ENCODE measurements around the gene TTLL11.

The TTLL11 gene

GRCh38 chr9:122042056-122042455 is 51.1 kb downstream of the TTLL11 start:
- TF ChIP-seq NFIC (IDR thresholded peaks at IDR 0.05) (no peak), YY1 (IDR thresholded peaks at IDR 0.05; ENCODE audit: low read depth) (no peak), CREB1 (IDR thresholded peaks at IDR 0.05; ENCODE audit: low read depth) (no peak), MAX (IDR thresholded peaks at IDR 0.05) (no peak), EP300 (IDR thresholded peaks at IDR 0.05; ENCODE audit: borderline replicate concordance) (no peak), TEAD4 (IDR thresholded peaks at IDR 0.05) (no peak), USF1 (IDR thresholded peaks at IDR 0.05) (no peak), ZBTB7A (IDR thresholded peaks at IDR 0.05; ENCODE audit: low read depth) (no peak)

GRCh38 chr9:122040561-122041242 is 52.4 kb downstream of the TTLL11 start:
- TF ChIP-seq EGR1 (IDR thresholded peaks at IDR 0.05) (no peak), ZBTB7A (IDR thresholded peaks at IDR 0.05; ENCODE audit: low read depth) (no peak), EP300 (IDR thresholded peaks at IDR 0.05; ENCODE audit: borderline replicate concordance) (no peak), TEAD4 (IDR thresholded peaks at IDR 0.05) (no peak), USF1 (IDR thresholded peaks at IDR 0.05) (no peak), CREB1 (IDR thresholded peaks at IDR 0.05; ENCODE audit: low read depth) (no peak), NFIC (IDR thresholded peaks at IDR 0.05) (no peak), RAD21 (IDR thresholded peaks at IDR 0.05; ENCODE audit: low read depth) (no peak), CEBPB (IDR thresholded peaks at IDR 0.05) (no peak), TAF1 (IDR thresholded peaks at IDR 0.05; ENCODE audit: low read depth) (no peak), TCF12 (IDR thresholded peaks at IDR 0.05; ENCODE audit: low read depth) (no peak), MAX (IDR thresholded peaks at IDR 0.05) (no peak), YY1 (IDR thresholded peaks at IDR 0.05; ENCODE audit: low read depth) (no peak), FOXM1 (IDR thresholded peaks at IDR 0.05; ENCODE audit: borderline replicate concordance, low read depth) (no peak)

DNA sequence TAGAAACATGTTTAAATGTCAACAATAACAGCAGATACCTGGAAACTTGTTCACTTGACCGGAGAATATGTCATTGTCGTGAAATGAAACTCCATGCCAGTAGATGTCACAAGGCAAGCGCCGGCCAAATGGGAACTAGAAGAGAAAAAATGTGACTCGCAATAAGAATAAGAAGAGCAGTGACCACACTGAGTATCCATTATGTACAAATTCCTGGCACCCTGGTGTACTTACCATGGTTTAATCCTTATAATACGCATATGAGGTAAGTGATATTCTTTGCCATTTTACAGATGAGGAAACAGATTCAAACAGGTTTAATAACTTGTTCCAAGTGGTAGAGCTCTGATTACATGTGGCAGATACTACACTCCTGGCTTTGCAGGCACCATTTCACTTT is 53.9 kb downstream of the TTLL11 start:
- TF ChIP-seq MAX (IDR thresholded peaks at IDR 0.05) (no peak), USF1 (IDR thresholded peaks at IDR 0.05) (no peak), EGR1 (IDR thresholded peaks at IDR 0.05) (no peak), NFIC (IDR thresholded peaks at IDR 0.05) (no peak), TEAD4 (IDR thresholded peaks at IDR 0.05) (no peak), RAD21 (IDR thresholded peaks at IDR 0.05; ENCODE audit: low read depth) (no peak), EP300 (IDR thresholded peaks at IDR 0.05; ENCODE audit: borderline replicate concordance) (no peak), CEBPB (IDR thresholded peaks at IDR 0.05) (no peak)
- TF ChIP-seq, protein P1, sequence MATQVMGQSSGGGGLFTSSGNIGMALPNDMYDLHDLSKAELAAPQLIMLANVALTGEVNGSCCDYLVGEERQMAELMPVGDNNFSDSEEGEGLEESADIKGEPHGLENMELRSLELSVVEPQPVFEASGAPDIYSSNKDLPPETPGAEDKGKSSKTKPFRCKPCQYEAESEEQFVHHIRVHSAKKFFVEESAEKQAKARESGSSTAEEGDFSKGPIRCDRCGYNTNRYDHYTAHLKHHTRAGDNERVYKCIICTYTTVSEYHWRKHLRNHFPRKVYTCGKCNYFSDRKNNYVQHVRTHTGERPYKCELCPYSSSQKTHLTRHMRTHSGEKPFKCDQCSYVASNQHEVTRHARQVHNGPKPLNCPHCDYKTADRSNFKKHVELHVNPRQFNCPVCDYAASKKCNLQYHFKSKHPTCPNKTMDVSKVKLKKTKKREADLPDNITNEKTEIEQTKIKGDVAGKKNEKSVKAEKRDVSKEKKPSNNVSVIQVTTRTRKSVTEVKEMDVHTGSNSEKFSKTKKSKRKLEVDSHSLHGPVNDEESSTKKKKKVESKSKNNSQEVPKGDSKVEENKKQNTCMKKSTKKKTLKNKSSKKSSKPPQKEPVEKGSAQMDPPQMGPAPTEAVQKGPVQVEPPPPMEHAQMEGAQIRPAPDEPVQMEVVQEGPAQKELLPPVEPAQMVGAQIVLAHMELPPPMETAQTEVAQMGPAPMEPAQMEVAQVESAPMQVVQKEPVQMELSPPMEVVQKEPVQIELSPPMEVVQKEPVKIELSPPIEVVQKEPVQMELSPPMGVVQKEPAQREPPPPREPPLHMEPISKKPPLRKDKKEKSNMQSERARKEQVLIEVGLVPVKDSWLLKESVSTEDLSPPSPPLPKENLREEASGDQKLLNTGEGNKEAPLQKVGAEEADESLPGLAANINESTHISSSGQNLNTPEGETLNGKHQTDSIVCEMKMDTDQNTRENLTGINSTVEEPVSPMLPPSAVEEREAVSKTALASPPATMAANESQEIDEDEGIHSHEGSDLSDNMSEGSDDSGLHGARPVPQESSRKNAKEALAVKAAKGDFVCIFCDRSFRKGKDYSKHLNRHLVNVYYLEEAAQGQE (IDR thresholded peaks at IDR 0.05; ENCODE audit: low read depth), result no peak

- TF ChIP-seq ZBTB7A (IDR thresholded peaks at IDR 0.05; ENCODE audit: low read depth) (no peak), RAD21 (IDR thresholded peaks at IDR 0.05; ENCODE audit: low read depth) (no peak), FOXM1 (IDR thresholded peaks at IDR 0.05; ENCODE audit: borderline replicate concordance, low read depth) (no peak), MAX (IDR thresholded peaks at IDR 0.05) (no peak), NFIC (IDR thresholded peaks at IDR 0.05) (no peak), CEBPB (IDR thresholded peaks at IDR 0.05) (no peak), TCF12 (IDR thresholded peaks at IDR 0.05; ENCODE audit: low read depth) (no peak), CREB1 (IDR thresholded peaks at IDR 0.05; ENCODE audit: low read depth) (no peak), USF1 (IDR thresholded peaks at IDR 0.05) (no peak)
These were observed 56.1 kb downstream of the TTLL11 start for GRCh38 chr9:122036988-122037387.

DNA sequence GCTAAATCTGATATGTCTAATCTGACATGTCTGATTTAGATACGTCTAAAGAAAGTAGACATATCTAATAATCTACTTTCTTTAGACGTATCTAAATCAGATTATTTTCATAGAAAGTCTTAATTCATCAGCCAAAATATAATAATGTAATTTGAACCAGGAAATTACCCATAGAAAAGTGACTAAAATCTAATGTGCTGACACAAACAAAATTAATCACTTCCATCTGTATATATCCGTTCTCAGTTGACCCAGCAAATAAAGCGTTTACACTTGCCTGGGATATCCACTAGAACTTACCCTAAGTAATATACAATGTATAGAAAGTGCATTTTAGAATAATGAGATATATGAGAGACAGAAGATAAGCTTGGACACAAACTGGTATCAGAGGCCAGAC is 56.7 kb downstream of the TTLL11 start:
- TF ChIP-seq CEBPB (IDR thresholded peaks at IDR 0.05), result no peak
- no peak for TF ChIP-seq USF1 (IDR thresholded peaks at IDR 0.05)
- TF ChIP-seq, protein P1 (IDR thresholded peaks at IDR 0.05; ENCODE audit: low read depth), result no peak
- TF ChIP-seq NFIC (IDR thresholded peaks at IDR 0.05), result no peak
- no peak for TF ChIP-seq ZBTB7A (IDR thresholded peaks at IDR 0.05; ENCODE audit: low read depth)
- TF ChIP-seq CREB1 (IDR thresholded peaks at IDR 0.05; ENCODE audit: low read depth), result no peak
- TF ChIP-seq YY1 (IDR thresholded peaks at IDR 0.05; ENCODE audit: low read depth), result no peak
- TF ChIP-seq TCF12 (IDR thresholded peaks at IDR 0.05; ENCODE audit: low read depth), result no peak
- TF ChIP-seq TAF1 (IDR thresholded peaks at IDR 0.05; ENCODE audit: low read depth), result no peak
- TF ChIP-seq RAD21 (IDR thresholded peaks at IDR 0.05; ENCODE audit: low read depth), result no peak
- TF ChIP-seq EGR1 (IDR thresholded peaks at IDR 0.05), result no peak
- no peak for TF ChIP-seq TEAD4 (IDR thresholded peaks at IDR 0.05)
- TF ChIP-seq EP300 (IDR thresholded peaks at IDR 0.05; ENCODE audit: borderline replicate concordance), result no peak
- no peak for TF ChIP-seq FOXM1 (IDR thresholded peaks at IDR 0.05; ENCODE audit: borderline replicate concordance, low read depth)
- TF ChIP-seq MAX (IDR thresholded peaks at IDR 0.05), result no peak

All from Ishikawa (cell line).